ENCODE measurements around the gene PIK3C2B. TPM values are rescaled to one million over a fixed set of nuclear protein-coding genes. Genes with fewer than 3 reads are reported as not detected.

Gene PIK3C2B
- total and polyA plus RNA-seq, 2 donors (not counting 3 experiments of a cell fraction or from before 2014, with no cell fraction given): 33.7 to 49.0 TPM

DNA sequence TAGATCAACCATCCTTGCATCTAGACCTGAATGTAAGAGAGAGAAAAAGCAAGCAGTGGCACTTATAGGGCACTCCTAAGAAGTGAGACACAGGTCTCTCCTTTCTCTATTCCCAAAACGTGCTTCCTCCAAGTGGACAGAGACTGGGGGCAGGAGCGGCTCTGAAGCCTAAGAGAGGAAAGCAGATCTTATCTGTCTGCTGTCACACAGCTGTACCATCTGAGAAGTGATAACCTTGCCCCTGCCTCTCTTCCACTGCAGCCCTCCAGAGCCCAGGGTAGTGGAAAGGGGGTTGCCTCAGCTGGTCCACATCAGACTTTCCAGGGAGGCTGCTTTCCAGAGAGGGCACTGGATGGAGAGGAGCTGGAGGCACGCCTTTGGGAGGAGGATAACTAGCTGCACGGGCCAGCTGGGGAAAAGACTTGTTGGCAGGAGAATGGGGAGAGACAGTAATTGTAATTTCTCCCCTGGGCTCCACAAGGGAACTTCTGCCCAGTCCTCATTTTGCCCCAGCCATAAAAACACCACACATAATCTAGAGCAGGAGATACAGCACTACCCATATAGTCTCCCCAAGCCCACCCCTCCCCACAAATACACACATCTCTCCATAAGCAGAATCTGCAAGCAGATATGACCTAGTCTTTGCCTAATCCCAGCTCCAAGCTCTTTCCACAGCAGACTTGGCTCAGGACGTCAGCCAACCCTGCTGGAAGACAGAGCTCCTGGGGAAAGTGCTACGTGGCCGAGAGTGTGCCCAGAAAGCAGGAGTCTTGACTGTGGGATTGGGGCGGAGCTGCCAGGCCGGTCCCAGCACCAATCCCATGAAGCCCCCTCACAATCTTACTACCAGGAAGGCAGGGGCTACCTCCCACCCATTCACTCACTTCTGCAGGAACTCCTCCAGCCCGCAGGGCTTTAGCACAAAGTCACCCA lies 31.2 kb downstream of the PIK3C2B start:
- Histone ChIP-seq H3K9me1 (replicated peaks; ENCODE audit: control insufficient read depth, extremely low read depth, insufficient read depth, low read length) (no peaks in the 10 kb centered on the region), H4K20me1 (replicated peaks; ENCODE audit: control insufficient read depth, extremely low read depth, insufficient read depth, low read length) (no peaks in the 10 kb centered on the region), H3K9ac (replicated peaks; ENCODE audit: extremely low read depth, insufficient read depth, low read length) (no peak overlapping the region), H3K36me3 (ENCODE audit: control insufficient read depth in 2 of 2, extremely low read depth in 1 of 2, insufficient read depth in 2 of 2, low read length in 2 of 2) (peaks cover 0 to 19% of the 10 kb centered on the region in 2 experiments), H3K27me3 (ENCODE audit: control insufficient read depth in 2 of 2, insufficient read depth in 2 of 2, low read length in 2 of 2) (no peaks in the 10 kb centered on the region), H3K4me1 (ENCODE audit: control insufficient read depth, extremely low read depth, insufficient read depth, low read length) (peaks cover 73% of the 10 kb centered on the region), H3K27ac (ENCODE audit: insufficient read depth, low read depth, low read length) (no peak overlapping the region), H3K4me2 (ENCODE audit: insufficient read depth, low read length) (peak overlapping the region; percentile 16), H2AFZ (ENCODE audit: low read depth, low read length) (no peak overlapping the region), H3K4me3 (replicated peaks in 1 of 3; ENCODE audit: insufficient read depth in 1 of 3, low read depth in 1 of 3, low read length in 3 of 3) (no peak overlapping the region), H3K79me2 (ENCODE audit: control insufficient read depth, insufficient read depth, low read length) (no peaks in the 10 kb centered on the region), H3K9me3 (replicated peaks; ENCODE audit: control insufficient read depth, insufficient read depth, low read length) (no peaks in the 10 kb centered on the region)
- peak; percentile 42 for FAIRE-seq
- dilution Hi-C loops (cut with MboI; ENCODE audit: extremely low pct_ligation_motif_present, low sequenced_read_pairs) (no loop called here), intact Hi-C loops (cut with micrococcal nuclease) (no loop called here)
- DNase-seq (ENCODE audit: low read depth, low spot score): peak; percentile 40
- peak; percentile 71 for TF ChIP-seq GATA2 (IDR thresholded peaks at IDR 0.05; ENCODE audit: insufficient read depth, insufficient read length, low read depth, low read length)
- no peak for TF ChIP-seq POLR2AphosphoS5 (IDR thresholded peaks at IDR 0.05; ENCODE audit: insufficient read depth, low read depth, low read length)
- ChIA-PET CTCF (interaction anchor here (0.6 to 9.2 kb wide), 8 partner anchors 11 to 40 kb away, joined by 3 to 94 read pairs (median 4); partner anchors contain the start of gene PIK3C2B), POLR2A (no interaction called here)
- no TSS peak for BruUV-seq (replicated peaks)

DNA sequence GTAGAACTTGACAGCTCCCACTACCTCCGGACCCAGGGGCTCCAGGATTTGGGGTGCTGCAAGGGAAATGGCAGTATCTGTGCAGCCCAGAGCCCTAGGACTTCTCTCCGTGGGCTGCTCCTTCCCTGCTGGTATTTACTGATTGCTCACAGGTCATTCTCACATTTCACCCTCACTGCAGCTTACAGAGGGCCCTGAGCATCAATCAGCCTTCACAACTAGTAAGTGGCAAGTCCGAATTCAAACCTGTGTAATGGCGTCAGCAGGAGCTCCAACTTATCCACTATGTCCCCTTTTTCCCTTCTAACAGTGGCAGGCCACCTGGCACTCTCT lies 32.4 kb downstream of the PIK3C2B start:
- H3K4me3 ChIP-seq (replicated peaks in 1 of 3; ENCODE audit: insufficient read depth in 1 of 3, low read depth in 1 of 3, low read length in 3 of 3): no peak overlapping the region
- ChIA-PET CTCF (interaction anchor here (1.3 to 9.2 kb wide), 5 partner anchors 12 to 63 kb away, joined by 4 to 94 read pairs (median 14); partner anchors contain the start of gene PIK3C2B), POLR2A (interaction anchor here (1.5 kb wide), 1 partner anchor 15 kb away, joined by 3 read pairs; no protein-coding TSS in a partner anchor)
- no peaks in the 10 kb centered on the region for H3K79me2 ChIP-seq (ENCODE audit: control insufficient read depth, insufficient read depth, low read length)
- DNase-seq (ENCODE audit: low read depth, low spot score): no peak
- TF ChIP-seq JUN (IDR thresholded peaks at IDR 0.05; ENCODE audit: borderline replicate concordance, insufficient read depth, insufficient read length, low read depth) (no peak), GATA2 (IDR thresholded peaks at IDR 0.05; ENCODE audit: insufficient read depth, insufficient read length, low read depth, low read length) (no peak), MYC (IDR thresholded peaks at IDR 0.05; ENCODE audit: low read depth, low read length) (no peak), EZH2 (IDR thresholded peaks at IDR 0.05; ENCODE audit: borderline replicate concordance, low read depth, low read length, severe bottlenecking) (no peak), POLR2AphosphoS5 (IDR thresholded peaks at IDR 0.05; ENCODE audit: insufficient read depth, low read depth, low read length) (no peak), FOS (IDR thresholded peaks at IDR 0.05; ENCODE audit: borderline replicate concordance, insufficient read depth, low read length) (no peak), POLR2A (IDR thresholded peaks at IDR 0.05; ENCODE audit: low read depth, low read length) (no peak)
- TF ChIP-seq, protein P1, sequence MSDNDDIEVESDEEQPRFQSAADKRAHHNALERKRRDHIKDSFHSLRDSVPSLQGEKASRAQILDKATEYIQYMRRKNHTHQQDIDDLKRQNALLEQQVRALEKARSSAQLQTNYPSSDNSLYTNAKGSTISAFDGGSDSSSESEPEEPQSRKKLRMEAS (IDR thresholded peaks at IDR 0.05; ENCODE audit: insufficient read depth, insufficient read length): no peak
- TF ChIP-seq, protein P2, sequence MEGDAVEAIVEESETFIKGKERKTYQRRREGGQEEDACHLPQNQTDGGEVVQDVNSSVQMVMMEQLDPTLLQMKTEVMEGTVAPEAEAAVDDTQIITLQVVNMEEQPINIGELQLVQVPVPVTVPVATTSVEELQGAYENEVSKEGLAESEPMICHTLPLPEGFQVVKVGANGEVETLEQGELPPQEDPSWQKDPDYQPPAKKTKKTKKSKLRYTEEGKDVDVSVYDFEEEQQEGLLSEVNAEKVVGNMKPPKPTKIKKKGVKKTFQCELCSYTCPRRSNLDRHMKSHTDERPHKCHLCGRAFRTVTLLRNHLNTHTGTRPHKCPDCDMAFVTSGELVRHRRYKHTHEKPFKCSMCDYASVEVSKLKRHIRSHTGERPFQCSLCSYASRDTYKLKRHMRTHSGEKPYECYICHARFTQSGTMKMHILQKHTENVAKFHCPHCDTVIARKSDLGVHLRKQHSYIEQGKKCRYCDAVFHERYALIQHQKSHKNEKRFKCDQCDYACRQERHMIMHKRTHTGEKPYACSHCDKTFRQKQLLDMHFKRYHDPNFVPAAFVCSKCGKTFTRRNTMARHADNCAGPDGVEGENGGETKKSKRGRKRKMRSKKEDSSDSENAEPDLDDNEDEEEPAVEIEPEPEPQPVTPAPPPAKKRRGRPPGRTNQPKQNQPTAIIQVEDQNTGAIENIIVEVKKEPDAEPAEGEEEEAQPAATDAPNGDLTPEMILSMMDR (IDR thresholded peaks at IDR 0.05; ENCODE audit: extremely low read depth in 1 of 2, insufficient read depth in 1 of 2, low read depth in 1 of 2, low read length in 2 of 2): no peak
- dilution Hi-C loops (cut with MboI; ENCODE audit: extremely low pct_ligation_motif_present, low sequenced_read_pairs) (no loop called here), intact Hi-C loops (cut with micrococcal nuclease) (no loop called here)
- H3K4me1 ChIP-seq (ENCODE audit: control insufficient read depth, extremely low read depth, insufficient read depth, low read length): peaks cover 67% of the 10 kb centered on the region
- H3K27me3 ChIP-seq (ENCODE audit: control insufficient read depth in 2 of 2, insufficient read depth in 2 of 2, low read length in 2 of 2): no peaks in the 10 kb centered on the region
- H3K27ac ChIP-seq (ENCODE audit: insufficient read depth, low read depth, low read length): peak overlapping the region; percentile 94
- H4K20me1 ChIP-seq (replicated peaks; ENCODE audit: control insufficient read depth, extremely low read depth, insufficient read depth, low read length): no peaks in the 10 kb centered on the region
- H3K9me1 ChIP-seq (replicated peaks; ENCODE audit: control insufficient read depth, extremely low read depth, insufficient read depth, low read length): no peaks in the 10 kb centered on the region
- H3K4me2 ChIP-seq (ENCODE audit: insufficient read depth, low read length): no peak overlapping the region
- no TSS peak for BruUV-seq (replicated peaks)
- no peaks in the 10 kb centered on the region for H3K9me3 ChIP-seq (replicated peaks; ENCODE audit: control insufficient read depth, insufficient read depth, low read length)
- peak; percentile 59 for FAIRE-seq
- peaks cover 0 to 21% of the 10 kb centered on the region in 2 experiments for H3K36me3 ChIP-seq (ENCODE audit: control insufficient read depth in 2 of 2, extremely low read depth in 1 of 2, insufficient read depth in 2 of 2, low read length in 2 of 2)
- no peak overlapping the region for H2AFZ ChIP-seq (ENCODE audit: low read depth, low read length)
- peak overlapping the region; percentile 61 for H3K9ac ChIP-seq (replicated peaks; ENCODE audit: extremely low read depth, insufficient read depth, low read length)

Measured in endothelial cell of umbilical vein (primary cell).